Mucosa of rectum (tissue), 2 donors: Measurements from ENCODE around the gene NUP188.
A peak's percentile ranks its signal among the peaks of the same experiment; 100 is the strongest.
"Not testable (repeated sequence)": the region's sequence is repeated elsewhere in the genome, so short reads cannot be mapped to it uniquely, and the experiment has no call there.

Source experiments
- H3K27ac ChIP-seq, 2 donors: one replicate each; pipeline ENCODE4 v1.7.0; 2013; ENCODE audit warnings: inconsistent platforms in 2 of 2, low read depth in 2 of 2, low read length in 2 of 2
- H3K27me3 ChIP-seq, 2 donors: one replicate each; pipeline ENCODE4 v1.7.0; 2013; ENCODE audit warnings: low read length in 2 of 2; ENCODE audit not compliant: control insufficient read depth in 2 of 2, insufficient read depth in 2 of 2
- H3K36me3 ChIP-seq, 2 donors: one replicate each; pipeline ENCODE4 v1.7.0; 2013; ENCODE audit warnings: low read length in 2 of 2; ENCODE audit not compliant: control insufficient read depth in 2 of 2, insufficient read depth in 2 of 2
- H3K4me1 ChIP-seq, 2 donors: one replicate each; pipeline ENCODE4 v1.7.0; 2013; ENCODE audit warnings: low read length in 2 of 2, mild to moderate bottlenecking in 1 of 2; ENCODE audit not compliant: control insufficient read depth in 2 of 2, insufficient read depth in 2 of 2
- H3K4me3 ChIP-seq, 2 donors: one replicate each; pipeline ENCODE4 v1.7.0; 2013; ENCODE audit warnings: low read length in 2 of 2
- H3K9ac ChIP-seq, 2 donors: one replicate each; pipeline ENCODE4 v1.7.0; 2013; ENCODE audit warnings: low read length in 2 of 2, low read depth in 1 of 2, mild to moderate bottlenecking in 1 of 2
- H3K9me3 ChIP-seq, 2 donors: one replicate each; pipeline ENCODE4 v1.7.0; 2013; ENCODE audit warnings: low read length in 2 of 2; ENCODE audit not compliant: control insufficient read depth in 2 of 2
- donor health status: healthy.
- donor health status: Normal muscosa, but diverticular disease.

NUP188 gene

DNA sequence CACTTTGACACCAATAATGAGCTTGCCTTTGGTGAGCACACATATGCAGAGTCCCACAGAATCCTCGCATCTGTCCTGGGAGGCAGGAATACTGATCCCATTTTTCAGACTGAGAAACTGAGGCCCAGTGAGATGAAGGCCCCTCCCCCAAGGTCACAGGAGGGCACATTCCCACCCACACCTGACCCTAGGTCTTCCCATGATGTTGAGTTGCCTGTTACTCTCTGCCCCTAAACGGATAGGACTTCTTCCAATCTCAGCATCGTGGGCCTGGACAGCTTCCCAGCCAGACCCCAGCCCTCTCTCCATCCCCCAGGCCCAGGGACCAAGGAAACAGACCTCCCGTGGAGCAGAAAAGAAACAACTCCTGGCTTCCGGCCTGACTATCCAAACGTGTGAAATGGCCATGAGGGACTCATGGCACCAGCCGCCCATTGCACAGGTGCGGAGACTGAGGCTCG, 79.8 kb downstream of the NUP188 start:
- Histone ChIP-seq H3K4me1 (peaks cover 11 to 22% of the 10 kb centered on the region in 2 donors), H3K4me3 (peak overlapping the region; percentile 82 to 86), H3K9ac (peak overlapping the region; percentile 75 to 87), H3K9me3 (no peaks in the 10 kb centered on the region), H3K36me3 (no peaks in the 10 kb centered on the region), H3K27ac (peak overlapping the region; percentile 63 to 71), H3K27me3 (no peaks in the 10 kb centered on the region)

- H3K4me3 ChIP-seq, result peak overlapping the region; percentile 82 to 86
- H3K36me3 ChIP-seq, result no peaks in the 10 kb centered on the region
- peaks cover 11 to 22% of the 10 kb centered on the region in 2 donors for H3K4me1 ChIP-seq
- H3K27ac ChIP-seq, result peak overlapping the region; percentile 63 to 71
- H3K9me3 ChIP-seq, result no peaks in the 10 kb centered on the region
- H3K9ac ChIP-seq, result peak overlapping the region; percentile 75 to 87
- no peaks in the 10 kb centered on the region for H3K27me3 ChIP-seq
Measured at GRCh38 chr9:129027685-129028191, 80.2 kb downstream of the NUP188 start.

GRCh38 chr9:129028192-129028966, 80.9 kb downstream of the NUP188 start, which contains the start of gene SH3GLB2:
TSS of gene SH3GLB2 (minus strand) at chr9:129028331. CDS start at chr9:129028154, 177 bp downstream.
- Histone ChIP-seq H3K27ac (peak within 1 kb of the TSS; percentile 63 to 71), H3K9ac (peak within 1 kb of the TSS; percentile 75 to 87), H3K4me3 (peak within 1 kb of the TSS; percentile 82 to 86), H3K27me3 (no peaks in the 10 kb centered on the region), H3K36me3 (no peaks in the 10 kb centered on the region), H3K4me1 (peaks cover 11 to 26% of the 10 kb centered on the region in 2 donors), H3K9me3 (no peaks in the 10 kb centered on the region)

- Histone ChIP-seq H3K4me3 (no peak overlapping the region), H3K4me1 (peaks cover 11 to 26% of the 10 kb centered on the region in 2 donors), H3K27ac (no peak overlapping the region), H3K9me3 (no peaks in the 10 kb centered on the region), H3K27me3 (no peaks in the 10 kb centered on the region), H3K9ac (no peak overlapping the region), H3K36me3 (no peaks in the 10 kb centered on the region)
Measured at GRCh38 chr9:129030191-129030590, 82.7 kb downstream of the NUP188 start.

DNA sequence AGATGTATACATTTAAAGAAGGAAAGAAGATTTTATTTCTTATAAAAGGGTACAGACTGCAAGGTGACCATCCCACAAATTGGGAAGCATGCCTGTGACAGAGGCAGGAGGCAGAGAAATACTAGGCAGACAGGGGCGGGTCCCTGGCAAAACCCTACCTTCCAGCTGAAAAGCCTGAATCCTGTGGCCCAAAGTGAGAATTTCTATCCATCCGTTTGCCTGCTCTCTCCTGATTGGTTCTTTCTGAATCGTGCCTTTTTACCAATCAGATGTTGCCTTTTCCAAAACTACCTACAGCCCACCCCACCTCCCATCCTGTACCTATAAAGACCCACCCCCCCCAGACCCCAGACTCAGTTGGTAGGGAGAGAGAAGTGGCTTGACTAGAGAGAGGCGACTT, 84.0 kb downstream of the NUP188 start:
- Histone ChIP-seq H3K4me3 (no peak overlapping the region), H3K27me3 (no peaks in the 10 kb centered on the region), H3K27ac (no peak overlapping the region), H3K4me1 (peaks cover 11 to 23% of the 10 kb centered on the region in 2 donors), H3K9ac (no peak overlapping the region), H3K36me3 (no peaks in the 10 kb centered on the region), H3K9me3 (no peaks in the 10 kb centered on the region)

GRCh38 chr9:129032541-129033159, 85.2 kb downstream of the NUP188 start:
- H3K36me3 ChIP-seq, result no peaks in the 10 kb centered on the region
- no peak overlapping the region for H3K27ac ChIP-seq
- no peaks in the 10 kb centered on the region for H3K27me3 ChIP-seq
- H3K4me1 ChIP-seq, result peaks cover 10 to 21% of the 10 kb centered on the region in 2 donors
- no peaks in the 10 kb centered on the region for H3K9me3 ChIP-seq
- H3K9ac ChIP-seq, result no peak overlapping the region
- no peak overlapping the region for H3K4me3 ChIP-seq

- H3K27me3 ChIP-seq, result no peaks in the 10 kb centered on the region
- H3K4me1 ChIP-seq, result peaks cover 14 to 27% of the 10 kb centered on the region in 2 donors
- no peak overlapping the region for H3K4me3 ChIP-seq
- no peaks in the 10 kb centered on the region for H3K36me3 ChIP-seq
- no peak overlapping the region for H3K9ac ChIP-seq
- H3K9me3 ChIP-seq, result no peaks in the 10 kb centered on the region
- no peak overlapping the region for H3K27ac ChIP-seq
Measured at GRCh38 chr9:129033216-129033615, 85.7 kb downstream of the NUP188 start.

- Histone ChIP-seq H3K9ac (peak overlapping the region; percentile 23 to 79), H3K27ac (peak overlapping the region; percentile 63 to 87), H3K4me3 (peak overlapping the region; percentile 58 to 80), H3K4me1 (peaks cover 16 to 25% of the 10 kb centered on the region in 2 donors)
- not testable (repeated sequence) for H3K36me3 ChIP-seq, H3K9me3 ChIP-seq, H3K27me3 ChIP-seq
Measured at GRCh38 chr9:129035838-129036237, 88.3 kb downstream of the NUP188 start.

DNA sequence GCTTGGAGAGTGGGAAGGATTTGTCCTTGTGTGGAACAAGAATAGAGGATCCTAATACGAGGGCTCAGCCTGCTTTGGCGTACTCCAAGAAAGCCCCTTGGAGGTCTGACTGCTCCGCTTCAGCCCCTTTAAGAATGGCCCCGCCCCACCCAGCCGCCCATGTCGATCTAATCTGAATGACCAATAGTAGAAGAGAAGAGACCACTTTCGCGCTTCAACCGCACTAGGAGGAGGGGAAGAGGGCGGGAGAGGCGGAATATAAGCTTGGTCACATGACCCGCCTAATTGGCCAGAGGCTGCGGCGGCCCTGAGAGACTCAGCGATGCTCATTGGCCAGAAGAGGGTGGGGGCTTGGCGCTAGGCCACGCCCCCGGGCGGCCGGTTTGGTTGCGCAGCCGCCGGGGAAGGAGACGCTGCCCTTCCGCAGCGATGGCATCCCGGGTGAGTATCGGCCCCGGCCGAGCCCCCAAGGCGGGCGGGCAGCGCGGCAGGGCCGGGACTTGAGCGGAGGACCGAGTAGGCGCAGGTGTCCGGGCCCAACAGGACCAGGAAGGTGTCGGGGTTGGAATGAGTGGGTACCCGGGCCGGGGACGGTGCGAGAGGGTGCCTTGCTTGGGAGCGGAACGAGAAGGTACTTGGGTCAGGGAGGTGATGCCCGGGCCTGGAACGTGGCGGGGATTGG, 88.9 kb downstream of the NUP188 start, which contains the start of gene MIGA2:
Gene MIGA2, plus strand, starts transcription at position 386 of the 682 bp plus-strand sequence. CDS start 3,969 bp downstream, outside the sequence.
- peaks cover 1 to 4% of the 10 kb centered on the region in 2 donors for H3K36me3 ChIP-seq
- H3K27me3 ChIP-seq, result no peaks in the 10 kb centered on the region
- peak within 1 kb of the TSS; percentile 91 to 98 for H3K9ac ChIP-seq
- H3K4me1 ChIP-seq, result peaks cover 16 to 25% of the 10 kb centered on the region in 2 donors
- H3K9me3 ChIP-seq, result no peaks in the 10 kb centered on the region
- H3K27ac ChIP-seq, result peak within 1 kb of the TSS; percentile 75 to 87
- peak within 1 kb of the TSS; percentile 91 to 92 for H3K4me3 ChIP-seq
